H1 (cell line): ENCODE data around the gene FREM2. TPM values are rescaled to one million over a fixed set of nuclear protein-coding genes. Genes with fewer than 3 reads are reported as not detected.

Experiments
- polyA plus RNA-seq, 7 experiments: library from polyadenylated mRNA; depleted of rRNA in 3 of 7; stranded (reverse) in 5 of 7; unstranded in 2 of 7; fragments of >200 nt in 5 of 7; fragments of 200-250 nt in 2 of 7; gene quantifications; 1 replicate in 5 of 7; 2 replicates in 1 of 7; 4 replicates in 1 of 7; pipeline versions ENCODE4 v1.2.1 to v1.2.3, GENCODE V29; 2011 to 2013; ENCODE audit warnings: missing spikeins in 2 of 7, mixed read lengths in 2 of 7
- total RNA-seq: library from RNA; stranded (reverse); fragmentation: NEBNext Ultra II Directional; extraction: Animal tissue kit (Norgen Biotek cat#: 25700); gene quantifications from 2 replicates; pipeline ENCODE4 v1.2.1, GENCODE V29; 2021
- TF ChIP-seq, protein P1 (sequence below): fragments of 300-600 bp; sonication (generic); IDR thresholded peaks from 2 replicates; pipeline ENCODE4 v1.7.1; 2012; ENCODE audit warnings: low read length, moderate library complexity, mild to moderate bottlenecking, inconsistent platforms; ENCODE audit not compliant: insufficient replicate concordance
- TF ChIP-seq, protein P2 (sequence below), 3 experiments: IDR thresholded peaks; 1 replicate in 2 of 3; 2 replicates in 1 of 3; pipeline versions ENCODE4 v1.5.1 to v1.6.1; 2011; ENCODE audit warnings: low read length in 3 of 3, mild to moderate bottlenecking in 3 of 3, inconsistent platforms in 2 of 3, low read depth in 1 of 3, moderate library complexity in 1 of 3; ENCODE audit not compliant: insufficient read depth in 1 of 3; ENCODE audit errors: control extremely low read depth in 1 of 3

Gene FREM2
- total and polyA plus RNA-seq, 2 of the 8 experiments (the other 6 are each of a cell fraction or from before 2014, with no cell fraction given): 11.6 to 22.8 TPM

DNA sequence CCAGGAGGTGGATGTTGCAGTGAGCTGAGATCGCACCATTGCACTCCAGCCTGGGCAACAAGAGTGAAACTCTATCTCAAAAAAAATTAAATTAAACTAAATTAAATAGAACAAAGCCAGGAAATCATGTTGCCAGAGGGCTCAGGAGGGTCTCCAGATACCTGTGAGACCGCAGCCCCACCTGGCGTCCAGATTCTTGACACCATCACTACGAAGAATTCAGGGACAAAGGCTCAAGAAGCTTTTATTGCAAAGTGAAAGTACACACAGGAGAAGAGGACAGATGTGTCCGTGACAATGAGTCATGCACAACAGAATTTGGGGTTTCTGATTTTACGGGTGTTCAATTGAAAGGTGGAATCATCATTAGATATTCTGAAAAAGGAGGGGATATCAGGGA lies 227.2 kb downstream of the FREM2 start (continued):
- TF ChIP-seq, protein P1, sequence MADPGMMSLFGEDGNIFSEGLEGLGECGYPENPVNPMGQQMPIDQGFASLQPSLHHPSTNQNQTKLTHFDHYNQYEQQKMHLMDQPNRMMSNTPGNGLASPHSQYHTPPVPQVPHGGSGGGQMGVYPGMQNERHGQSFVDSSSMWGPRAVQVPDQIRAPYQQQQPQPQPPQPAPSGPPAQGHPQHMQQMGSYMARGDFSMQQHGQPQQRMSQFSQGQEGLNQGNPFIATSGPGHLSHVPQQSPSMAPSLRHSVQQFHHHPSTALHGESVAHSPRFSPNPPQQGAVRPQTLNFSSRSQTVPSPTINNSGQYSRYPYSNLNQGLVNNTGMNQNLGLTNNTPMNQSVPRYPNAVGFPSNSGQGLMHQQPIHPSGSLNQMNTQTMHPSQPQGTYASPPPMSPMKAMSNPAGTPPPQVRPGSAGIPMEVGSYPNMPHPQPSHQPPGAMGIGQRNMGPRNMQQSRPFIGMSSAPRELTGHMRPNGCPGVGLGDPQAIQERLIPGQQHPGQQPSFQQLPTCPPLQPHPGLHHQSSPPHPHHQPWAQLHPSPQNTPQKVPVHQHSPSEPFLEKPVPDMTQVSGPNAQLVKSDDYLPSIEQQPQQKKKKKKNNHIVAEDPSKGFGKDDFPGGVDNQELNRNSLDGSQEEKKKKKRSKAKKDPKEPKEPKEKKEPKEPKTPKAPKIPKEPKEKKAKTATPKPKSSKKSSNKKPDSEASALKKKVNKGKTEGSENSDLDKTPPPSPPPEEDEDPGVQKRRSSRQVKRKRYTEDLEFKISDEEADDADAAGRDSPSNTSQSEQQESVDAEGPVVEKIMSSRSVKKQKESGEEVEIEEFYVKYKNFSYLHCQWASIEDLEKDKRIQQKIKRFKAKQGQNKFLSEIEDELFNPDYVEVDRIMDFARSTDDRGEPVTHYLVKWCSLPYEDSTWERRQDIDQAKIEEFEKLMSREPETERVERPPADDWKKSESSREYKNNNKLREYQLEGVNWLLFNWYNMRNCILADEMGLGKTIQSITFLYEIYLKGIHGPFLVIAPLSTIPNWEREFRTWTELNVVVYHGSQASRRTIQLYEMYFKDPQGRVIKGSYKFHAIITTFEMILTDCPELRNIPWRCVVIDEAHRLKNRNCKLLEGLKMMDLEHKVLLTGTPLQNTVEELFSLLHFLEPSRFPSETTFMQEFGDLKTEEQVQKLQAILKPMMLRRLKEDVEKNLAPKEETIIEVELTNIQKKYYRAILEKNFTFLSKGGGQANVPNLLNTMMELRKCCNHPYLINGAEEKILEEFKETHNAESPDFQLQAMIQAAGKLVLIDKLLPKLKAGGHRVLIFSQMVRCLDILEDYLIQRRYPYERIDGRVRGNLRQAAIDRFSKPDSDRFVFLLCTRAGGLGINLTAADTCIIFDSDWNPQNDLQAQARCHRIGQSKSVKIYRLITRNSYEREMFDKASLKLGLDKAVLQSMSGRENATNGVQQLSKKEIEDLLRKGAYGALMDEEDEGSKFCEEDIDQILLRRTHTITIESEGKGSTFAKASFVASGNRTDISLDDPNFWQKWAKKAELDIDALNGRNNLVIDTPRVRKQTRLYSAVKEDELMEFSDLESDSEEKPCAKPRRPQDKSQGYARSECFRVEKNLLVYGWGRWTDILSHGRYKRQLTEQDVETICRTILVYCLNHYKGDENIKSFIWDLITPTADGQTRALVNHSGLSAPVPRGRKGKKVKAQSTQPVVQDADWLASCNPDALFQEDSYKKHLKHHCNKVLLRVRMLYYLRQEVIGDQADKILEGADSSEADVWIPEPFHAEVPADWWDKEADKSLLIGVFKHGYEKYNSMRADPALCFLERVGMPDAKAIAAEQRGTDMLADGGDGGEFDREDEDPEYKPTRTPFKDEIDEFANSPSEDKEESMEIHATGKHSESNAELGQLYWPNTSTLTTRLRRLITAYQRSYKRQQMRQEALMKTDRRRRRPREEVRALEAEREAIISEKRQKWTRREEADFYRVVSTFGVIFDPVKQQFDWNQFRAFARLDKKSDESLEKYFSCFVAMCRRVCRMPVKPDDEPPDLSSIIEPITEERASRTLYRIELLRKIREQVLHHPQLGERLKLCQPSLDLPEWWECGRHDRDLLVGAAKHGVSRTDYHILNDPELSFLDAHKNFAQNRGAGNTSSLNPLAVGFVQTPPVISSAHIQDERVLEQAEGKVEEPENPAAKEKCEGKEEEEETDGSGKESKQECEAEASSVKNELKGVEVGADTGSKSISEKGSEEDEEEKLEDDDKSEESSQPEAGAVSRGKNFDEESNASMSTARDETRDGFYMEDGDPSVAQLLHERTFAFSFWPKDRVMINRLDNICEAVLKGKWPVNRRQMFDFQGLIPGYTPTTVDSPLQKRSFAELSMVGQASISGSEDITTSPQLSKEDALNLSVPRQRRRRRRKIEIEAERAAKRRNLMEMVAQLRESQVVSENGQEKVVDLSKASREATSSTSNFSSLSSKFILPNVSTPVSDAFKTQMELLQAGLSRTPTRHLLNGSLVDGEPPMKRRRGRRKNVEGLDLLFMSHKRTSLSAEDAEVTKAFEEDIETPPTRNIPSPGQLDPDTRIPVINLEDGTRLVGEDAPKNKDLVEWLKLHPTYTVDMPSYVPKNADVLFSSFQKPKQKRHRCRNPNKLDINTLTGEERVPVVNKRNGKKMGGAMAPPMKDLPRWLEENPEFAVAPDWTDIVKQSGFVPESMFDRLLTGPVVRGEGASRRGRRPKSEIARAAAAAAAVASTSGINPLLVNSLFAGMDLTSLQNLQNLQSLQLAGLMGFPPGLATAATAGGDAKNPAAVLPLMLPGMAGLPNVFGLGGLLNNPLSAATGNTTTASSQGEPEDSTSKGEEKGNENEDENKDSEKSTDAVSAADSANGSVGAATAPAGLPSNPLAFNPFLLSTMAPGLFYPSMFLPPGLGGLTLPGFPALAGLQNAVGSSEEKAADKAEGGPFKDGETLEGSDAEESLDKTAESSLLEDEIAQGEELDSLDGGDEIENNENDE: no peak
- TF ChIP-seq, protein P2, sequence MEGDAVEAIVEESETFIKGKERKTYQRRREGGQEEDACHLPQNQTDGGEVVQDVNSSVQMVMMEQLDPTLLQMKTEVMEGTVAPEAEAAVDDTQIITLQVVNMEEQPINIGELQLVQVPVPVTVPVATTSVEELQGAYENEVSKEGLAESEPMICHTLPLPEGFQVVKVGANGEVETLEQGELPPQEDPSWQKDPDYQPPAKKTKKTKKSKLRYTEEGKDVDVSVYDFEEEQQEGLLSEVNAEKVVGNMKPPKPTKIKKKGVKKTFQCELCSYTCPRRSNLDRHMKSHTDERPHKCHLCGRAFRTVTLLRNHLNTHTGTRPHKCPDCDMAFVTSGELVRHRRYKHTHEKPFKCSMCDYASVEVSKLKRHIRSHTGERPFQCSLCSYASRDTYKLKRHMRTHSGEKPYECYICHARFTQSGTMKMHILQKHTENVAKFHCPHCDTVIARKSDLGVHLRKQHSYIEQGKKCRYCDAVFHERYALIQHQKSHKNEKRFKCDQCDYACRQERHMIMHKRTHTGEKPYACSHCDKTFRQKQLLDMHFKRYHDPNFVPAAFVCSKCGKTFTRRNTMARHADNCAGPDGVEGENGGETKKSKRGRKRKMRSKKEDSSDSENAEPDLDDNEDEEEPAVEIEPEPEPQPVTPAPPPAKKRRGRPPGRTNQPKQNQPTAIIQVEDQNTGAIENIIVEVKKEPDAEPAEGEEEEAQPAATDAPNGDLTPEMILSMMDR (IDR thresholded peaks at IDR 0.05; ENCODE audit: control extremely low read depth in 1 of 3, insufficient read depth in 1 of 3, low read depth in 1 of 3, low read length in 3 of 3): peak; percentile 5 to 21 (median 9); a peak in 3 of 4 replicates
